Measurements from ENCODE around the gene LAP3. TPM values are rescaled to one million over a fixed set of nuclear protein-coding genes. Genes with fewer than 3 reads are reported as not detected.
"Not testable (repeated sequence)": the region's sequence is repeated elsewhere in the genome, so short reads cannot be mapped to it uniquely, and the experiment has no call there.

The LAP3 gene
- total RNA-seq, 4 donors from 2014 or later: 10.9 to 87.1 (median 50.8) TPM

GRCh38 chr4:17574206-17574605, 2.8 kb upstream of the LAP3 start:
- Histone ChIP-seq H3K36me3 (no peaks in the 10 kb centered on the region), H3K27me3 (no peaks in the 10 kb centered on the region), H3K4me1 (no peaks in the 10 kb centered on the region), H3K9me3 (no peaks in the 10 kb centered on the region), H3K4me3 (no peak overlapping the region), H3K27ac (no peak overlapping the region)
- intact Hi-C loops (cut with DNase I; ENCODE audit: low total_unique reads): no loop called here
- no peak for TF ChIP-seq CTCF (IDR thresholded peaks at IDR 0.05)
- TF ChIP-seq POLR2A (IDR thresholded peaks at IDR 0.05): no peak
- no peak for DNase-seq

- not testable (repeated sequence) for H3K36me3 ChIP-seq, DNase-seq, H3K4me1 ChIP-seq, H3K9me3 ChIP-seq, H3K27ac ChIP-seq, H3K27me3 ChIP-seq, H3K4me3 ChIP-seq
- intact Hi-C loops (cut with DNase I; ENCODE audit: low total_unique reads): loop anchor here (5.0 kb wide), 1 partner anchor 37 kb away; the partner anchor contains the start of gene MED28
These were observed 1.8 kb upstream of the LAP3 start for GRCh38 chr4:17575177-17575576.

GRCh38 chr4:17577665-17578481, 875 bp downstream of the LAP3 start:
- Histone ChIP-seq H3K9me3 (no peaks in the 10 kb centered on the region), H3K4me3 (peak overlapping the region; percentile 61 to 95), H3K27ac (peak overlapping the region; percentile 85 to 87), H3K4me1 (no peaks in the 10 kb centered on the region), H3K27me3 (no peaks in the 10 kb centered on the region), H3K36me3 (no peaks in the 10 kb centered on the region)
- peak; percentile 34 to 40 for DNase-seq
- no peak for TF ChIP-seq POLR2A (IDR thresholded peaks at IDR 0.05)
- TF ChIP-seq CTCF (IDR thresholded peaks at IDR 0.05): peak in 1 of 4 experiments; percentile 11
- intact Hi-C loops (cut with DNase I; ENCODE audit: low total_unique reads): loop anchor here (5.0 kb wide), 1 partner anchor 34 kb away; the partner anchor contains the start of gene MED28

GRCh38 chr4:17578482-17578891, 1.5 kb downstream of the LAP3 start:
- no peak for DNase-seq
- Histone ChIP-seq H3K27ac (peak overlapping the region; percentile 85 to 87), H3K27me3 (no peaks in the 10 kb centered on the region), H3K9me3 (no peaks in the 10 kb centered on the region), H3K4me1 (no peaks in the 10 kb centered on the region), H3K36me3 (no peaks in the 10 kb centered on the region), H3K4me3 (peak overlapping the region in 1 of 2 donors; percentile 61)
- intact Hi-C loops (cut with DNase I; ENCODE audit: low total_unique reads): loop anchor here (5.0 kb wide), 1 partner anchor 34 kb away; the partner anchor contains the start of gene MED28
- TF ChIP-seq CTCF (IDR thresholded peaks at IDR 0.05) (no peak), POLR2A (IDR thresholded peaks at IDR 0.05) (no peak)

GRCh38 chr4:17580969-17581368, 4.0 kb downstream of the LAP3 start:
- intact Hi-C loops (cut with DNase I; ENCODE audit: low total_unique reads): no loop called here

More at GRCh38 chr4:17580969-17581368, 4.0 kb downstream of the LAP3 start:
- TF ChIP-seq CTCF (IDR thresholded peaks at IDR 0.05) (no peak), POLR2A (IDR thresholded peaks at IDR 0.05) (no peak)
- H3K27me3 ChIP-seq: no peaks in the 10 kb centered on the region
- no peaks in the 10 kb centered on the region for H3K9me3 ChIP-seq
- no peak overlapping the region for H3K4me3 ChIP-seq
- H3K36me3 ChIP-seq: no peaks in the 10 kb centered on the region
- DNase-seq: no peak
- no peaks in the 10 kb centered on the region for H3K4me1 ChIP-seq
- H3K27ac ChIP-seq: peak overlapping the region in 1 of 2 donors; percentile 71

Data from uterus (tissue), 4 donors.